ENCODE results near the gene MAN1A1. TPM values are rescaled to one million over a fixed set of nuclear protein-coding genes. Genes with fewer than 3 reads are reported as not detected.

Gene MAN1A1
- total RNA-seq, 1 experiment from 2014 or later: 19.0 TPM

- DNase-seq (no peak), ATAC-seq (no peak)
- no peak for TF ChIP-seq CTCF (conservative IDR thresholded peaks at IDR 0.05; ENCODE audit: low read depth, low read length)
- TF ChIP-seq EZH2phosphoT487 (IDR thresholded peaks at IDR 0.05; ENCODE audit: borderline replicate concordance, low read length): no peak
- TF ChIP-seq EZH2 (IDR thresholded peaks at IDR 0.05; ENCODE audit: low read length, unreplicated experiment): no peak
- Histone ChIP-seq H2AFZ (ENCODE audit: low read length) (0 out of 2 replicates have a peak overlapping the region, but pooled peaks have one; percentile 5), H3K4me3 (ENCODE audit: low read length) (no peak overlapping the region; the same call in 1 of the 2 replicates), H3K9me3 (ENCODE audit: low read length) (no peaks in the 10 kb centered on the region), H3K36me3 (ENCODE audit: low read depth, low read length) (no peaks in the 10 kb centered on the region), H3F3A (ENCODE audit: low read length, unreplicated experiment) (no peaks in the 10 kb centered on the region), H3K4me2 (ENCODE audit: low read length) (peak overlapping the region; percentile 92), H4K20me1 (ENCODE audit: low read length) (no peaks in the 10 kb centered on the region), H3K9me2 (replicated peaks; ENCODE audit: low read length) (no peaks in the 10 kb centered on the region), H3K4me1 (ENCODE audit: insufficient read depth, low read length) (peaks cover 11% of the 10 kb centered on the region; the same call in 1 of the 2 replicates), H3K9ac (ENCODE audit: low read length) (no peak overlapping the region), H3K27me3 (ENCODE audit: low read length) (no peaks in the 10 kb centered on the region), H3K27ac (ENCODE audit: low read length) (no peak overlapping the region), H3K79me2 (ENCODE audit: low read length) (peaks cover 21% of the 10 kb centered on the region)
- ChIA-PET CTCF (interaction anchor here (0.6 kb wide), 1 partner anchor 368 kb away, joined by 3 read pairs; no protein-coding TSS in a partner anchor), POLR2A (ENCODE audit: unreplicated experiment) (no interaction called here)
- intact Hi-C loops (cut with micrococcal nuclease): loop anchor here (5.0 to 10.0 kb wide), 3 partner anchors 375 to 1023 kb away; no protein-coding TSS in a partner anchor
- BruUV-seq (replicated peaks): no TSS peak
Measured at GRCh38 chr6:119352001-119352400, 2.4 kb upstream of the MAN1A1 start.

DNA sequence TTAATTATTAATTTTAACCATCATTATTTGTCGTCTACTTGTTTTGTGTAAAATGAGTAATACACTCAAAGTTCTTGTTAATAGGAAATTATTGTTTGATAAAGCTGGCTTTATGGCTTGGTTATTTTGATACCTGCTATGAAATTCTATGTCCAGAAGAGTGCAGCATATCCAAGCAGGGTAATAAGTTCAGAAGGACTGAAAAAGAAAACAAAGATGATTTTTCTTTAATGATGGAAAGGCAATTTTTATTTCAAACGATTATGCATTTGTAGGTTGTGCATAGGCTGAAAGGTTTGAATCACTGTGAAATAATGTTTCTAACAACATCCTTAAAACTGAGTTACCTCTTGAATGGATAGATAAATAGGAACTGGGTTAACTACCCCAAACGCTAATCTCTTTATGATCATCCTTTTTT is 1.4 kb upstream of the MAN1A1 start:
- intact Hi-C loops (cut with micrococcal nuclease): loop anchor here (1.0 to 10.0 kb wide), 8 partner anchors 190 to 1024 kb away; no protein-coding TSS in a partner anchor
- ChIA-PET POLR2A (ENCODE audit: unreplicated experiment) (interaction anchor here (0.6 kb wide), 1 partner anchor 233 kb away, joined by 3 read pairs; no protein-coding TSS in a partner anchor), CTCF (interaction anchor here (0.6 to 1.7 kb wide), 4 partner anchors 202 to 629 kb away, joined by 3 to 14 read pairs (median 8); no protein-coding TSS in a partner anchor)
- Histone ChIP-seq H3K4me1 (ENCODE audit: insufficient read depth, low read length) (peaks cover 15% of the 10 kb centered on the region; the same call in 1 of the 2 replicates), H3K9me2 (replicated peaks; ENCODE audit: low read length) (no peaks in the 10 kb centered on the region), H3K27me3 (ENCODE audit: low read length) (no peaks in the 10 kb centered on the region), H3K36me3 (ENCODE audit: low read depth, low read length) (no peaks in the 10 kb centered on the region), H3K4me2 (ENCODE audit: low read length) (peak overlapping the region; percentile 92), H3K27ac (ENCODE audit: low read length) (no peak overlapping the region), H3K9ac (ENCODE audit: low read length) (peak overlapping the region; percentile 69; the same call in 1 of the 2 replicates), H4K20me1 (ENCODE audit: low read length) (no peaks in the 10 kb centered on the region), H3K79me2 (ENCODE audit: low read length) (peaks cover 32% of the 10 kb centered on the region), H2AFZ (ENCODE audit: low read length) (peak overlapping the region; percentile 74; the same call in 1 of the 2 replicates), H3K9me3 (ENCODE audit: low read length) (no peaks in the 10 kb centered on the region), H3F3A (ENCODE audit: low read length, unreplicated experiment) (no peaks in the 10 kb centered on the region), H3K4me3 (ENCODE audit: low read length) (peak overlapping the region; percentile 92)
- no TSS peak for BruUV-seq (replicated peaks)
- ATAC-seq: no peak
- TF ChIP-seq EZH2phosphoT487 (IDR thresholded peaks at IDR 0.05; ENCODE audit: borderline replicate concordance, low read length): no peak
- peak; percentile 70 for TF ChIP-seq CTCF (conservative IDR thresholded peaks at IDR 0.05; ENCODE audit: low read depth, low read length)
- TF ChIP-seq EZH2 (IDR thresholded peaks at IDR 0.05; ENCODE audit: low read length, unreplicated experiment): no peak
- DNase-seq: peak; percentile 57

Data from PC-3 (cell line).